T-helper 2 cell treated with Interferon-gamma antibody and Interleukin-4, amounts not matched to agents 5 μg/mL and 100 μg/mL, for 36 hours (primary cell): Measurements from ENCODE around the gene SNX32.

ENCODE experiments used
- DNase-seq: peaks from one replicate; pipeline ENCODE4 v3.0.0; 2021; ENCODE audit warnings: low spot score
- H3K27ac Mint-ChIP-seq: one replicate; pipeline ENCODE4 v1.8.0; 2021; ENCODE audit warnings: mild to moderate bottlenecking, mixed read lengths
- H3K27me3 Mint-ChIP-seq: one replicate; pipeline ENCODE4 v1.8.0; 2021; ENCODE audit warnings: low read depth, mixed read lengths
- H3K36me3 Mint-ChIP-seq: one replicate; pipeline ENCODE4 v1.8.0; 2021; ENCODE audit warnings: low read depth, mixed read lengths
- H3K4me1 Mint-ChIP-seq: one replicate; pipeline ENCODE4 v1.8.0; 2021; ENCODE audit warnings: low read depth, mixed read lengths
- H3K4me3 Mint-ChIP-seq: one replicate; pipeline ENCODE4 v1.8.0; 2022; ENCODE audit warnings: mild to moderate bottlenecking, moderate library complexity, mixed read lengths
- H3K9me3 Mint-ChIP-seq: one replicate; pipeline ENCODE4 v1.8.0; 2021; ENCODE audit warnings: mixed read lengths

The SNX32 gene

DNA sequence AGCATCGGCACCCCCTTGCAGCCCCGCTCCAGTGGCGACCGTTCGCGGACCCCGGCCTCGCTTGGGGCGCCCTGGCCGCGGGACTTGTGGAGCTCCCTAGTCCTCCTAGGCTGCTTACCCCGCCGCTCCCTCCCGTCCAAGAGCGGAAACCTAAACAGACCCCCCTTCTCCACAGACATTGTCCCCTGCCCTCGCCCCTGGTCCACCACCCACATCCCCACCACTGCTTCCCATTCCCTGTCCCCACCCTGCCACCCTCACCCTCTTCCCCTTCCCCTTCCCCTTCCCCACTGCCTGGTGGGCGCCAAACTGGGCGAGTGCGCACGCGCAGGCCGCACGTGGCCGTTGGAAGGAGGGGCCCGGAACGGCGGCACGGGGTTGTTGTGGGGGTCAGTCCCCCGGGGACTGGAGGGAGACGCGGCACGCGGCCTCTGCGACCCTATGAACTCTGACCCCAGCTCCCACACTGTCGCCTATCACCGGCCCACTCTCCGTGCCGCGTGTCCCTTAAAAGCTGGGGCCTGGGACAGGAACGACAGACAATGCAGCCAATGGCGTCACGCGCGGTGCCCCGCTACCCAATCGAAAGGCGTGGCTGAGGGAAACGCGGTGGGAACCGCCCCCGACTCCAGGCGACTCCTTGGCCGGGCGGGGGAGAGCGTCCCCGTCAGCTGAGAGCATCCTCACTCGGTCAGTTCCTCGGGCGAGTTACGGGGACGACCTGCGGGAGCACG lies at the start of gene SNX32:
Gene SNX32 (plus strand): TSS at position 667 of the 734 bp plus-strand sequence. CDS start 103 bp downstream, outside the sequence.
- H3K27me3 Mint-ChIP-seq = peaks cover 16% of the 10 kb centered on the region
- peak; percentile 94 for DNase-seq
- H3K4me3 Mint-ChIP-seq = no peak within 1 kb of the TSS
- peaks cover 12% of the 10 kb centered on the region for H3K4me1 Mint-ChIP-seq
- no peaks in the 10 kb centered on the region for H3K9me3 Mint-ChIP-seq
- H3K36me3 Mint-ChIP-seq = no peaks in the 10 kb centered on the region
- H3K27ac Mint-ChIP-seq = no peak within 1 kb of the TSS

DNA sequence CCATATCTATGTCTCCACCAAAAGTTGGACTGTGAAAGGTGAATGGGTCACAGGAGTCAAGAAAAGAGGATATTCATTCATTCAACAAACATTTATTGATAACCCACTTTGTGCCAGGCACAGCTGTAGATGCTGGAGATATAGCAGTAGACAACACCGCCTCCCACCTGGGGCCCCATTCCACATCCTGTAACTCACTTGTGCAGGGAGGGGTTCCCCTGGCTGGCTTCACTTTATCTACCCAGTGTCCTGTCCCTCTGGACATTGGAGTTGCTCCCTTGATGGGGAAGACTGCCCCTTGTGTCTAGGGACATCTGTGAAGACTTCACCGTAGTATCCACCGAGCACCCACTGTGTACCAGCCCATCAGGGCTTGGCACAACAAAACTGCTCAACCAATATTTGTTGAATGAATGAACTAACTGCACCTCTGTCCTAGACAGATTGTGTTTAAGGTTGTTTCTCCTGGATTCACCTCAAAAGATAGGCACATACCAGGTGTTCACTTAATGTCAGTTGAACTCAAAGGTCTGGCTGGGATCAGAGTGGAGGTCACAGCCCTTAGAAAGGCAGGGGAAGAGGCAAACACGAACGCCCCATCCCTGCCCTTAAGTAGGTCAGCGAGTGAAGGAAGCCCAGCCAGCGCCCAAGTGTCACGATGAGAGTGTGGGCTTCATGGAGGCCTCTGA lies 48.3 kb upstream of the SNX32 start:
- H3K4me3 Mint-ChIP-seq = peak overlapping the region; percentile 56
- no peak overlapping the region for H3K27ac Mint-ChIP-seq
- peaks cover 40% of the 10 kb centered on the region for H3K27me3 Mint-ChIP-seq
- peak; percentile 27 for DNase-seq
- peaks cover 1% of the 10 kb centered on the region for H3K36me3 Mint-ChIP-seq
- H3K9me3 Mint-ChIP-seq = no peaks in the 10 kb centered on the region
- H3K4me1 Mint-ChIP-seq = peaks cover 22% of the 10 kb centered on the region

DNA sequence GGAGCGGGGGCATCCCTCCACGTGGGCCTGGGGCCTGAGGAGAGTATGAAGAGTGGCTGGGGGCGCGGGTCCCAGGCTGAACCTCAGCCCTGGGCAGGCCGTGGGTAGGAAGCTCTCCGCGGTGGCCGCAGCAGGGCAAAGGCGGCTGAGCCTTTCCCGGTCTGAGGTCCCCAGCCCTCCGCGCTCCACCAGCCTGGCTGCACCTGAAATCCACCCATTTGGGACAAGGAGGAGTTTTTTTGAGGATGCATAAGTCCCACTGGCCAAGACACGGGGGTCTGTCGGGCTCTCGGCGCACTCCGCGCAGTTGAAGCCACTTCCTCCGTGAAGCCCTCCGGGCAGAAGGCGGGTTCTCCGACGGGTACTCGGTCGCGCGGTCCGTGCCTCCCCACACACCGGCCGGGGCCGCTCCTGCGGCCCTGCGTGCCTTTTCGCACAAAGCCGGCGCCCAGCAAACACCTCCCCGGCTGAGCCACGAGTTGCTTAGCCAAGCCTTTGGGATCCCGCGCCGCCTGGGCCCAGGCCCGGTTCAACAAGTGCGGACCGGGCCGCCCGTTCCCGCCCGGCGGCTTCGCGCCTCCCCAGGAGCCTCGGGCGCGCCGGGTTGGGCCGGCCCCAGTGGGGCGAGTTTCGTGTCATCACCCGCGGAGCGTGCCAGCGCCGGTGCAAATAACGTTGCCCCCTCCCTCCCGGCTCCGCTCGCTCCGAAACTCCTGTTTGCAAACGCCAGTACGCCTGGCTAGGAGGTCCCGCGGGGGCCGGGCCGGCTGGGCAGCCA lies 47.6 kb upstream of the SNX32 start:
- DNase-seq = no peak
- Mint-ChIP-seq H3K4me3 (peak overlapping the region; percentile 56), H3K27me3 (peaks cover 40% of the 10 kb centered on the region), H3K36me3 (peaks cover 1% of the 10 kb centered on the region), H3K4me1 (peaks cover 28% of the 10 kb centered on the region), H3K9me3 (no peaks in the 10 kb centered on the region), H3K27ac (no peak overlapping the region)

DNA sequence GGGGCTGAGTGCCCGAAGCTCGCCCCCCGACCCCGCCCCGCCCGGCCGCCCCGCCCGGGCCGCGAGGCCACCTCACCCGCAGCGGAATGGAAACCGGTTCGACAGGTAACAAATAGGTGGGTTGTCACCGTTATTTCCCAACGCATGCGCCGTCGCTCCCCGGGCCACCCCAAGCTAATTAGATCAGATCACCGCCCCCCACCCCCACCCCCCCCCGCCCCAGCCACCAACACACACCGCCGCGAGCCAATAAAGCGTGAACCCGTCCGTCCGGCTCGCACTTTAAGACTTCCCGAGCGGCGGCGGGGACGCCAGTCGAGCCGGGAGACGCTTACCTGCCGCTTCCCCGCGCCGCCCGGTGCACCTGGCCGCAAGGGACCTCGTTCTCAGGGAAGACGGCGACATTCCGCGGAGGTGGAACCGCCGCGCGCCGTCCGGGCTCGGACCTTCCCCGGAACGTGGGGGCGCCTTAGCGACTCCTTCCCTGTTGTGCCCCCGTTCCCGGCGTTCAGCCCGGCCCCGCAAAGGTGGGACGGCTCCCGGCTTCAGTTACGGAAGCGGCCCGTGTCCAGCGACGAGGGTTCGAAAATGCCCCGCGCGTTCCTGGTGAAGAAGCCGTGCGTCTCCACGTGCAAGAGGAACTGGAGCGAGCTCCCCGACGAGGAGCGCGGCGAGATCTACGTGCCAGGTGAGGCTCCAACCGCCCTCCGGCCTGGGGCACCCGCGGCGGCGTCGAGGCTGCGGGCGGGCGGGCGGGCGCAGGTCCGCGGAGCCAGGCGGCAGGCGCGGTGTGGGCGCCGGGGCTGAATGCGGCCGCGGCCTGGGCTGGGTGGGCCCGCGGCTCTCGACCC lies 46.8 kb upstream of the SNX32 start, which contains the start of gene OVOL1:
Gene OVOL1 (plus strand): TSS at position 278 of the 851 bp plus-strand sequence. CDS start 311 bp downstream, at position 589.
- Mint-ChIP-seq H3K4me1 (peaks cover 32% of the 10 kb centered on the region), H3K27me3 (peaks cover 40% of the 10 kb centered on the region), H3K4me3 (peak within 1 kb of the TSS; percentile 74), H3K9me3 (no peaks in the 10 kb centered on the region), H3K27ac (no peak within 1 kb of the TSS), H3K36me3 (peaks cover 1% of the 10 kb centered on the region)
- no peak for DNase-seq

DNA sequence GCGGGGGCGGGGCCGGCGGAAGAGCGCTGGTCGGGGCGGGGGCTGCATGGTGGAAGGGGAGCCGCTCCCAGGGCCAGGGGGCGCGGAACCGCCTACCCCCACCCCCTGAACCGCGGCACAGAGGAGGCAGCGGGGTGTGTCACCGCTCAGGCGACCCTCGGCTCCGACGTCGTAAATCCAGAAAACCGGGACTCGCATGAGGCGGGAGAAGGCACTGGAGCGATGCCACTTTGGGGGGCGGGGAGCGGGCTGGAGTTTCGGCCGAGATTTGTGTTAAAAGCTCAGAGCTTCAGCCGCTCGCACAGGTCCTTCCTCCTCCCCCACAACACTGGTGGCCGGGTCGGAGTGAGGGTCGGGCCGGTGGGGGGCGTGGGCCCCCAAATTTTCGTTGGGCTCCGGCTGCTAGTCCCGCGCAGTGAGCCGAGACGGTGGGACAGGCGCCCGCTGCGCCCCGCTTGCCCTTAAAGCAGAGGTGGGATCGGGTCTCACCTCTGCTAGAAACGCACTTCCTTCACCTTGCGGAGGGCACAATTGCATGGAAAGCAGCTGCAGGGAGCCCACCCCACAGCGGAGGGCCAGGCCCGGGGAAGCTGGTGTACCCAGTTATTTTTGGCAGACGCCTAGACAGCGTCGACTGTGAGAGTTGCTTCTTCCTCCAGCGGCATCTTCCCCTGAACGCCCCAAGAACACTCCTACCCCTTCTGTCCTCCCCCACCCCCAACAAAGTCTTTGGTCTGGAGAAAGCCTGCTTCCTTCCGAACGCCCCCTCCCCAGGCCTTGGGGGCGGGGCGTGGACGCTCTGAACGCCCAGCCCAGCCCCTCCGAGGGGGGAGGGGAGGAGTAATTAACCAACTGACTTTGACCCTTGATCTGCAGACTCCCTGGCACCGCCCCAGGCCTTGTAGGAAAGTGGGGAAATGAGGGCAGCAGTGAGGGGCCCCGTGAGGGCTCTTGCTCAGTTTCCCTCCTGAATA lies 45.8 kb upstream of the SNX32 start:
- DNase-seq = no peak
- Mint-ChIP-seq H3K4me3 (peak overlapping the region; percentile 81), H3K9me3 (no peaks in the 10 kb centered on the region), H3K4me1 (peaks cover 35% of the 10 kb centered on the region), H3K36me3 (peaks cover 1% of the 10 kb centered on the region), H3K27ac (peak overlapping the region; percentile 75), H3K27me3 (peaks cover 39% of the 10 kb centered on the region)

DNA sequence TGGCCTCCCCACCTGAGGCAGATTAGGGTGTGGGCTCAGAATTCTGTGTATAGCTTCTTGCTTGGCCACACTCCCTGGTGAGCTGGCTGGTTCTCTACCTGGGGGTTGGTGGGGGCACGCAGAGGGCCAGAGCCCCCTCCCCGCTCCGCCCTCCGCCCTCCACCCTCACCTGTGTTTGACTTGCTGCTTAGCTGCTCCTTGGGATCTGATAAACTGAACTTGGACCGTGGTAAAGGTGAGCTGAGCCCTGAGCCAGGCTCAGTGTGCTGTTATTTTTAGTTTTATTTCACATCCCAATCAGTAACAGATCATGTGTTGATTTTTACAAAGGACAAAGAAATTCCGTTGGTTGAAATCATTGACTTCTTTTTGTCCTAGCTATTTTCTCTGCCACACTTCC lies 44.9 kb upstream of the SNX32 start:
- Mint-ChIP-seq H3K27me3 (peaks cover 33% of the 10 kb centered on the region), H3K27ac (no peak overlapping the region), H3K9me3 (no peaks in the 10 kb centered on the region), H3K36me3 (peaks cover 1% of the 10 kb centered on the region), H3K4me1 (peaks cover 32% of the 10 kb centered on the region), H3K4me3 (no peak overlapping the region)
- DNase-seq = no peak

DNA sequence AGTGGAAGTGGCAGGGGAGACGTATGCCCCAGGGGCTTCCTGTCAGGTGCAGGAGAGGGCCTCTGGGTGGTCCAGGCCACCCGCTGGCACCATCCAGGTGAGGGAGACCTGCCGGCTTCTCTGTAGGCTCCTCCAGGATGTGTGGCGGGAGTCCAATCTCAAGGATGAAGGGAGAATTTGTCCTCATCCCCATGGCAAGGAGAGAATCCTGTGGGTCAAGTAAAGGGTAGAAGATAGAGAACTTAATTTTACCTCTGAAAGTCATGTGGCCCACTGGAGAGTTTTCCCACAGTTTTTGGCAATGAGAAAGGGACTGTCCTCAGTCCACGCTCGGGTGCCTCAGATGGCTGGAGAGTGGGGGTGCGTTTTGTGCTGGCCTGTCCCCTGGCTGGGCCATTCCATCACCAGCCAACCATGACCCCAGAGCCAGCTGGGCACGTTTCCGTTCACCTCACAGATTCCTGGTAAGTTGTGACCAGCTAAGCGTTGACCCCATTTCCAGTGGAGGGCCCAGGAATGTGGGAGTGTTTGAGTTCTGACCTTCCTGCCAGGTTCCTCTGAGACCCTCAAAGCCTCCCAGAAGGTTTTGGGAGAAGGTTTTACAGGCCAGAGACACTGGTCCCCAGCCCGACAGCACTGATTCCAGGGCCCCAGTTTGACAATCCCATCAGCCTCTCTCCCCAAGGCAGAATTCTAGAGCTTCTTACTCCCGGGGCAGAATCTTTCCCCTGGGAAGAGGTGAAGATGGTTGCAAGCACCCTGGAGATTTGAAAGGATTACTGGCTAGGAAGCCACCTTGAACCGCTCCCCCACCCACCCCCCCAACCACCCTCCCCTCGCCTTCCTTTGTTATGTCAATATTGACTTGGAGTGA lies 44.3 kb upstream of the SNX32 start:
- no peak overlapping the region for H3K4me3 Mint-ChIP-seq
- DNase-seq = no peak
- no peaks in the 10 kb centered on the region for H3K9me3 Mint-ChIP-seq
- H3K27ac Mint-ChIP-seq = no peak overlapping the region
- peaks cover 32% of the 10 kb centered on the region for H3K27me3 Mint-ChIP-seq
- H3K4me1 Mint-ChIP-seq = peaks cover 31% of the 10 kb centered on the region
- peaks cover 1% of the 10 kb centered on the region for H3K36me3 Mint-ChIP-seq

DNA sequence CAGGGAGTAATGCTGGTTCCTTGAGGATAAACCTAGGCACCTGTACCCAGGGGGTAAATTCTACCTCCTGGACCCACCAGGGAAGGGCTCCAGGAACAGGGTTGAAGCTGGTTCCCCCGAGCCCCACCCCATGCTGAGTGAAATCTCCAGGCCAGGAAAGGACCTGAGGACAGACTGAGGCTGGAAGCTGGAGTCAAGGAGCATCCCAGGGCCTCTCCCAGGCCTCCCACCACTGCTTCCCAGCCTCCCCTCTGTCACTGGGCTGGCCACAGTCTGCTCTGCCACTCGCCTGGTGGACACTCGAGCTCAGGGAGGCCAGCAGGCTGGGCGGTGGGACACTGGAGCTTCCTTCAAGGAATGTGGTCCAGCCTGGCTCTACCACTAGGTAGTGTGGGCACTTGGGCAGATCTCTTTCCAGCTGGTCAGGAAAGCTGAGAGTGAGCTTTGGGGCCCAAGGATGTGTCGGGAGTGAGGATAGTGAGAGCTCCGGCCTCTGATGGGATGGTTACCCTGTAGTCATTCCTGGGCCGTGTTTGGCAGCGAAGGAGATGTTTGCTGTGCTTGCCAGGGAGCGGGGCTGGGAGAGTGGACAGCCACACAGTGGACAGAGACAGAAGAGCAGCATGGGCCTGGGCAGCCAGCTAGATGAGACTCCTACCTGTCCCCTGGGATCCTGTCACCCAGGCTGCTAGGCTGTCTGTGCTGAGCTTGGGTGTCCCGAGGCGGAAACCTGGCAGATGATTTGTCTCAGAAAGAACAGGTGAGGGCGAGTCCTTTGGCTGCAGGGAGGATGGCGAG lies 43.5 kb upstream of the SNX32 start:
- Mint-ChIP-seq H3K27me3 (peaks cover 28% of the 10 kb centered on the region), H3K36me3 (peaks cover 1% of the 10 kb centered on the region), H3K4me3 (no peak overlapping the region), H3K9me3 (no peaks in the 10 kb centered on the region), H3K27ac (peak overlapping the region; percentile 87), H3K4me1 (peaks cover 27% of the 10 kb centered on the region)
- DNase-seq = no peak

DNA sequence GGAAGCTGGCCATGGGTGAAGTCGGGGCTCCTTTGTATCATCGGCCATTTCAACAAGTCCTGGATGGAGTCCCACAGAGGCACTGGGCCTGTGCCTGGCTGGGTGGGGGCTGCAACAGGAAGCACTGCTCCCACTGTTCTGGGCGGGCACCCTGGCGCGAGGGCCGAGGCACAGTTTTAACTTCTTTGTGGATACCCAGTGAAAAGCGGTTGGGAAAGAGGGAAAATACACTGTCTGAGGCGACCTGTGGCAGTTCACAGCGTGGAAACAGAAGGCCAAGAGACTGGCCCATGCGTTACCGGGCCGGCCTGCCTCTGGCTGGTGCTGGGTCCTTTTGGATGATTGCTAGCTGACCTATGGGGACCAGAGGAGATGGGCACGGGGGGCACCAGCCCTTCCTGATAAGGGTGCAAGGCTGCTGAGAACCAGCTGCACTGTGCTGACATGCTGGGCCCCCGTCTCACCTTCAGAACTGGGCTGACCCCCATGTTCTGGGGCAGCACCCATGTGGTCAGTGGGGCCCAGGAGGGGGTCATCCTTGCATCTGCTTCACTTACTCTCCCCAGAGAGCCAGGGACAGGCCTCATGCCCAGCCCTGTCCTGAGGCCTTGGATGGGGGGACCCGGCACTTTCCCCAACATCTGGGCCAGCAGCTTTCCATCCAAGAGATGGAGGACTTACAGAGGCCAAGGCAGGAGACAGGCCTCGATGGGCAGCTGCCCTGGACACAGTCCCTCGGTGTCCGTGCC lies 42.7 kb upstream of the SNX32 start:
- Mint-ChIP-seq H3K27me3 (peaks cover 20% of the 10 kb centered on the region), H3K36me3 (peaks cover 1% of the 10 kb centered on the region), H3K4me1 (peaks cover 23% of the 10 kb centered on the region), H3K9me3 (no peaks in the 10 kb centered on the region), H3K4me3 (no peak overlapping the region), H3K27ac (peak overlapping the region; percentile 87)
- no peak for DNase-seq

DNA sequence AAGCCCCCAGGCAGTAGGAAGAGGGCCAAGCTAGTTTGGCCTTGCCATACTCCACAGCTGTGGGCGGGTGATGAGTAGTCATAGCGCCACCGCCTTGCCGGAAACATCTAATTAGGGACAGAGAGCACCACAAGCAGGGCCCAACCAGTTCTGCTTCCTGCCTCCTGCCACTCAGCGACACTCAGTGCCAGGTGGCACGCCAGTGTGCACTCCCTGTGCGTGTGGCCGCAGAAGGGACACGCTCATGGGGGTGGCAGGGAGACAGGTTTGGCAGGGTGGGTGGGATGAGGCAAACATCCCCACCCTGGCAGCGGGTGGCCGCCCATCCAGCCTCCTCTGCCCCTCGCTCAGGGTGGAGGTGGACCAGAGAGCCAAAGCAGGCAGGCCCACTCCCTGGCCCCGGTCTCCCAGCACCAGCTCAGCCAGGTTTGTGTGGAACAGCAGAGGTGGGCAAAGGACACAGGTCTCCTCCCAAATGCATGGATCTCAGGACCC lies 42.0 kb upstream of the SNX32 start:
- DNase-seq = peak; percentile 83
- peak overlapping the region; percentile 87 for H3K27ac Mint-ChIP-seq
- peaks cover 1% of the 10 kb centered on the region for H3K36me3 Mint-ChIP-seq
- H3K27me3 Mint-ChIP-seq = peaks cover 19% of the 10 kb centered on the region
- peaks cover 25% of the 10 kb centered on the region for H3K4me1 Mint-ChIP-seq
- H3K9me3 Mint-ChIP-seq = no peaks in the 10 kb centered on the region
- peak overlapping the region; percentile 18 for H3K4me3 Mint-ChIP-seq
